ENCODE measurements around the gene PTPRG. TPM values are rescaled to one million over a fixed set of nuclear protein-coding genes. Genes with fewer than 3 reads are reported as not detected.
A peak's percentile ranks its signal among the peaks of the same experiment; 100 is the strongest.

PTPRG gene
- total and polyA plus RNA-seq, 2 of the 13 experiments (the other 11 are each of a cell fraction or from before 2014, with no cell fraction given), result 8.0 to 25.3 TPM

- TF ChIP-seq HIC2 (CRISPR knock-in tag; IDR thresholded peaks at IDR 0.05; ENCODE audit: low read depth) (peak; percentile 43; the same call in 1 of the 2 replicates), SRY (CRISPR knock-in tag; IDR thresholded peaks at IDR 0.05) (no peak), SMC3 (IDR thresholded peaks at IDR 0.05; ENCODE audit: low read length) (no peak), ZNF589 (CRISPR knock-in tag; conservative IDR thresholded peaks at IDR 0.05) (no peak), ZNF772 (CRISPR knock-in tag; IDR thresholded peaks at IDR 0.05) (no peak), NFKB2 (CRISPR knock-in tag; IDR thresholded peaks at IDR 0.05; ENCODE audit: borderline replicate concordance) (no peak), RBFOX2 (IDR thresholded peaks at IDR 0.05; ENCODE audit: low read depth, low read length) (no peak), ZFP82 (CRISPR knock-in tag; IDR thresholded peaks at IDR 0.05; ENCODE audit: borderline replicate concordance) (no peak), FOXO1 (CRISPR knock-in tag; IDR thresholded peaks at IDR 0.05) (peak; percentile 68), ZNF136 (CRISPR knock-in tag; IDR thresholded peaks at IDR 0.05; ENCODE audit: low read depth) (no peak), ZNF331 (CRISPR knock-in tag; IDR thresholded peaks at IDR 0.05) (0 out of 2 replicates have a peak, but pooled peaks have one; percentile 44), ZSCAN5A (CRISPR knock-in tag; IDR thresholded peaks at IDR 0.05; ENCODE audit: borderline replicate concordance) (no peak), HOXA9 (CRISPR knock-in tag; IDR thresholded peaks at IDR 0.05; ENCODE audit: borderline replicate concordance) (no peak), IRF2 (CRISPR knock-in tag; IDR thresholded peaks at IDR 0.05) (no peak), ZXDC (CRISPR knock-in tag; IDR thresholded peaks at IDR 0.05) (no peak), KDM2A (CRISPR knock-in tag; IDR thresholded peaks at IDR 0.05; ENCODE audit: borderline replicate concordance, low read depth) (no peak), ZNF512 (CRISPR knock-in tag; IDR thresholded peaks at IDR 0.05) (no peak), RORA (CRISPR knock-in tag; IDR thresholded peaks at IDR 0.05) (no peak), MBD4 (IDR thresholded peaks at IDR 0.05; ENCODE audit: borderline replicate concordance, low read length) (no peak)
Observed at GRCh38 chr3:62057339-62058047, 496.1 kb downstream of the PTPRG start (continued).

All from HepG2 (cell line).